GM21717 (cell line): ENCODE data around the gene ERCC8.
"Not testable (repeated sequence)": the region's sequence is repeated elsewhere in the genome, so short reads cannot be mapped to it uniquely, and the experiment has no call there.

ENCODE experiments used
- ATAC-seq: cut with Tn5 transposase; IDR thresholded peaks from one replicate; pipeline ENCODE4 v1.9.1; 2021; ENCODE audit warnings: mild to moderate bottlenecking, moderate library complexity; ENCODE audit not compliant: unreplicated experiment

ERCC8 gene, protein sequence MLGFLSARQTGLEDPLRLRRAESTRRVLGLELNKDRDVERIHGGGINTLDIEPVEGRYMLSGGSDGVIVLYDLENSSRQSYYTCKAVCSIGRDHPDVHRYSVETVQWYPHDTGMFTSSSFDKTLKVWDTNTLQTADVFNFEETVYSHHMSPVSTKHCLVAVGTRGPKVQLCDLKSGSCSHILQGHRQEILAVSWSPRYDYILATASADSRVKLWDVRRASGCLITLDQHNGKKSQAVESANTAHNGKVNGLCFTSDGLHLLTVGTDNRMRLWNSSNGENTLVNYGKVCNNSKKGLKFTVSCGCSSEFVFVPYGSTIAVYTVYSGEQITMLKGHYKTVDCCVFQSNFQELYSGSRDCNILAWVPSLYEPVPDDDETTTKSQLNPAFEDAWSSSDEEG

DNA sequence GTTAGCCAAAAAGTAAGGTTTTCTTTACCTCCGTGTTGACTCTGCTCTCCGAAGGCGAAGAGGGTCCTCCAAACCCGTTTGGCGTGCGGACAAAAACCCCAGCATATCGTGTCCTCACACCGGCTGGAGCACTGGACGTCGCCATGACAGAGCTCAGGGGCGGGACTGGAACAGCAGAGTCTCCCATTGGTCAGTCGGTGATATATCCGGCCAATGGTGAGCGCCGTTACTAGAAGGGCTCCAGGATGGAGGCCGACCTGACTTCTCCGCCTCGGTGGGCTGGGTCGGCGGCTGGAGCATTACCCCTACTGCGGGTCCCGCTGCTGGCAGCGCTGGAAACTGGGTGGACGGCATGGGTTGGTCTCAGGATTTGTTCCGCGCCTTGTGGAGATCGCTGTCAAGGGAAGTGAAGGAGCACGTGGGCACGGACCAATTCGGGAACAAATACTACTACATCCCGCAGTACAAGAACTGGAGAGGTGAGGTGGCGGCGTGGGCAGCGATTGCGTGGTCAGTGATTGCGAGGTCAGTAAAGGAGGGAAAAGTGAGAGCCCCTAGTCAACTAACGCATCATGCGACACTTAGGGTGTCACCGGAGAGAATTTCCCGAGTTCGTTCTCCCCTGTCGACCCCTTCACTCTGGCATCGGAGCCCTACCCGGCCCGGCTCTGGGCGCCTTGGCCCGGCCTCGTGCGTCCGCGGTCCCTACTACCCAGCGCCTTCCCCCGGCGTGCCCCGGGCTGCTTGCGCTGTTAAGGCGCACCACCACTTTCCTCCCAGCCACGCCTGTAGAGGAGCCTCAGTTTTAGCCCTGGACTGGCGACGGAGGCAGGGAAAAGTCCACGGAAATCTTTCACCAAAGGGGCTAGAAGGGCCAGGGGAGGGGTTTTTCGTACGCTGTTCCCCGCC, at the start of gene ERCC8, which contains the start of gene NDUFAF2:
TSS of gene ERCC8 (minus strand) at position 167 of the 909 bp plus-strand sequence. CDS start at position 105, 62 bp downstream.
TSS of gene NDUFAF2 (plus strand) at position 302 of the 909 bp plus-strand sequence. CDS start at position 353, 51 bp downstream.
- peak; percentile 100 for ATAC-seq

DNA sequence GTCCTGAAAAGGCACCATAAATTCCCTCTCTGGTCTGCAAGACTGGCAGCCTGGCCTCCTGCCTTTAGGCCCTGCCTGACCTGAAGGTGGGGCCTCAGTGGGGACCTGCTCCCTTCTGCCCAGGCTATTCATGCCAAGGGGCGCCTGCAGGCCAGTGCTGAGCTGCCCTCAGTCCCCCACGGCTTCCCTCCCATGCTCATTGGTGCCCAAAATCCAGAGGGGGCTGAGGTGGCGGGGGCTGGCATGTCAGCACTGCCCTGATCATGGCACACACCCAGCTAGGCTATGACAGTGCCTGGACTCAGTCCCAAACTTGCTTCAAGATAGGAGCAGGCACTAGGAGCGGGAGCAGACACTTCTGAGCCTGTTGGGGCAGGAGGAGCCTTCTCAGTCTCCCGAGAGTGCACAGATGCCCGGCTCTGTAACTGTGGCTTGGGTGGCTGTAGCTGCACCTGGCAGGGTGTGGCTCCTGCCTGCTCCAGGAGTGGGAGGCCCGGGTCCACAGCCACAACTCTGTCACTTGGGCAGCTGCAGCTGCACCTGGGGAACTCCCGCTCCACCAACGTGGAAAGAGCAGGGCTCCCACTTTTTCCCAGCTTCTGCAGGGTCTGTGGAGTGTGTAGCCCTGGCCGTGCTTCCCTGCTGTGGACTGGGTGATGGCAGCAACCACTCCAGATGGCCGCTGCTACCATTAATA, 49.2 kb upstream of the ERCC8 start:
- ATAC-seq, result no peak

DNA sequence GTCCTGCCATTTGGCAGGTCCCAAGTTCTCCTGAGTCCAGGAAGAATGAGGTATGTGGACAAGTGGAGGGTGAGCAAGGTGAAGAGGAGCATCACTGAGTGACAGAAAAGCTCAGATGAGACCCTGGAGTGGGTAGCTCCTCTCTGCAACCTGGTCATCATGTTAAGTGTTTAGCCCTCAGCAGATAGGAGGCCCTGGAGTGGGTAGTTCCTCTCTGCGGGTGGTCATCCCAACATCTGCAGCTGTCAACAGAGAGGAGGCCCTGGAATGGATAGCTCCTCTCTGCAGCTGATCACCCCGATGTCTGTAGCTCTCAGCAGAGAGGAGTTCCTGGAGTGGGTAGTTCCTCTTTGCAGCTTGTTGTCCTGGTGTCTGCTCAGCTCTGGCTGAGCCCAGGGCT, 48.6 kb upstream of the ERCC8 start:
- no peak for ATAC-seq

DNA sequence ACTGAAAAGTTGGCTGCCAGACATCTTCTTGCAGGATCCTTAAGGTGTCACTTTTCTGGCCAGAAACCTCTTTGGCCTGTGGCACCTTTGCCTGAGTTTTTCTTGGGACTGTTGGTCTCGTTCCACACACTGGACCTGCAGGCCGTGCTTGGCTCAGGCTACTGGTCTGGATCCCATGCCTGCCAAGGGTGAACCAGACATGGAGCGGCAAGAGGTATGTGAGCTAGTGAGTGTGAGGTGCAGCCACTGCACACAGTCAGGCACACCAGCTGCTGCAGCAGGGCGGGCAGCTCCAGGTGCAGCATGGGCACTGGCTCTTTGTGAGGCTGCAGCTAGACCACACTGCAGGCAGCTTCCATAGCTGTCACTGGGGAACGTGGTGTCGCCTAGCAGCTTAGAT, 48.0 kb upstream of the ERCC8 start:
- no peak for ATAC-seq

DNA sequence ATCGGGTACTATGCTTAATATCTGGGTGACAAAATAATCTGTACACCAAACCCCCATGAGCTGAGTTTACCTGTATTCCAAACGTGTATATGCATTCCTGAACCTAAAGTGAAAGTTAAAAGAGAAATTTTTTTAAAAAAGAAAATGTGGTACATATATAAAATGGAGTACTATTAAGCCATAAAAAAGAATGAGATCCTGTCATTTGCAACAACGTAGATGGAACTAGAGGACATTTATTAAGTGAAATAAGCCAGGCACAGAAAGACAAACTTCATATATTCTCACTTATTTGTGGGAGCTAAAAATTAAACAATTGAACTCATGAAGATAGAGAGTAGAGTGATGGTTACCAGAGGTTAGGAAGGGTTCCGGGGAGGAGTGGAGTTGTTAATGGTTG, 44.9 kb upstream of the ERCC8 start:
- ATAC-seq, result no peak

DNA sequence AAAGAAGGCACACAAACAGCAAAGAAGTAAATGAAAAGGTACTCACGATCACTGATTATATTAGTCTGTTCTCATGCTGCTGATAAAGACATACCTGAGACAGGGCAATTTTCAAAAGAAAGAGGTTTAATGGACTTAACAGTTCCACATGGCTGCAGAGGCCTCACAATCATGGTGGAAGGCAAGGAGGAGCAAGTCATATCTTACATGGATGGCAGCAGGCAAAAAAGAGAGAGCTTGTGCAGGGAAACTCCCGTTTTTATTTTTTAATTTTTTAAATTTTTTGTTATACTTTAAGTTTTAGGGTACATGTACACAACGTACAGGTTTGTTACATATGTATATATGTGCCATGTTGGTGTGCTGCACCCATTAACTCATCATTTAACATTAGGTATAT, 37.3 kb upstream of the ERCC8 start:
- ATAC-seq, result not testable (repeated sequence)

DNA sequence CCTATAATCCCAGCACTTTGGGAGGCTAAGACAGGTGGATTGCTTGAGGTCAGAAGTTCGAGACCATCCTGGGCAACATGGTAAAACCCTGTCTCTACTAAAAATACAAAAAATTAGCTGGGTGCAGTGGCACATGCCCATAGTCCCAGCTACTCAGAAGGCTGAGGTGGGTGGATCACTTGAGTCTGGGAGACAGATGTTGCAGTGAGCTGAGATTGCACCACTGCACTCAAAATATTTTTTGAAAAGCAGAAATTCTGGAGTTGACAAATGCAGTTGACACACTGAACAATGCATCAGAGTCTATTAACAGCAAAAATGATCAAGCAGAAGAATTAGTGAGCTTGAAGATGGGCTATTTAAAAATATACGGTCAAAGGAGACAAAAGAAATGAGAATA, 35.6 kb upstream of the ERCC8 start:
- no peak for ATAC-seq

DNA sequence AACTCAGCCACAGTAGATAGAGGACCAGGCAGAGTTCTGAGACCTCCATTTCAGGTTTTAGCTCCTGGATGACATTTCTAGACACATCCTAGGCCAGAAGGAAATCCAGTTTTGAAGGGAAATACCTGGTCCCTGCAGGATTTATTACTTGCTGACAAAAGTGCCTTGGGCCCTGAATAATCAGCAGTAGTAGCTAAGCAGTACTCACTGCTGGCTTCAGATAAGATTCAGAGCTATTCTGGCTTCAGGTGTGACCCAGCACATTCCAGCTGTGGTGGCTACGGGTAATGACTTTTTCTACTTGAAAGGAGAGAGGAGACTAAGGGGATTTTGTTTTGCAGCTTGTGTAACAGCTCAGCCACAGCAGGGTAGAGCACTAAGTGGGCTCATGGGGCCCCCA, 34.1 kb upstream of the ERCC8 start:
- no peak for ATAC-seq

DNA sequence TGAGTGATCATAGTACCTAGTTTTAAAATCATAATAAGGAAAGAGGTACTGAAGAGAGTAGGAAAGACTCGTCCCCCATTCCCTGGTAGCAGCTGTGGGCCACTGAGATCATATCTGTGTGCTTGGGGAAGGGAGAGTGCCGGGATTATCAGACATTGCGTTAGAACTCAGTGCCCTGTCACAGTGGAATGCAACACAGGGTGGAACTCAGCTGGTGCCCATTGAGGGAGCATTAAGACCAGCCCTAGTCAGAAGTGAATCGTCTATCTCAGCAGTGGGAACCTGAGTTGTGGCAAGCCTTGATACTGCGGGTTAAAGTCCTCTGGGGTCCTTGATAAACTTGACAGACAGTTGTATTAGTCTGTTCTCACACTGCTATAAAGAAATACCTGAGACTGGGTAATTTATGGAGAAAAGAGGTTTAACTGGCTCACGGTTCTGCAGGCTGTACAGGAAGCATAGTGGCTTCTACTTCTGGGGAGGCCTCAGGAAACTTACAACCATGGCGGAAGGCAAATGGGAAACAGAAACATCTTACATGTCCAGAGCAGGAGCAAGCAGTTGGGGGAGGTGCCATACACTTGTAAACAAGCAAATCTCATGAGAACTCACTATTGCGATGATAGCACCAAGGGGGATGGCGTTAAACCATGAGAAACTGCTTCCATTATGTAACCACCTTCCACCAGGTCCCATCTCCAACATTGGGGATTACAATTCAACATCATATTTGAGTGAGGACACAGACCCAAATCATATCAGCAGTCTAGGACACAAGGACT, 33.3 kb upstream of the ERCC8 start:
- no peak for ATAC-seq

DNA sequence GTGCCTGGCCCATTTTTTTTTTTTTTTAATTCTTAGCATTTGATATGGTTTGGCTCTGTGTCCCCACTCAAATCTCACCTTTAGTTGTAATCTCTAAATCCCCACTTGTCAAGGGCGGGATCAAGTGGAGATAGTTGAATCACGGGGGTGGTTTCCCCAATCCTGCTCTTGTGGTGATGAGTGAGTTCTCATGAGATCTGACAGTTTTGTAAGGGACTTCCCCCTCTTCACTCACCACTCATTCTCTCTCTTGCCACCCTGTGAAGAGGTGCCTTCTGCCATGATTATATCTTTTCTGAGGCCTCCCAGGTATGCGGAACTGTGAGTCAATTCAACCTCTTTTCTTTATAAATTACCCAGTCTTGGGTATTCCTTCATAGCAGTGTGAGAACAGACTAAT, 27.4 kb upstream of the ERCC8 start:
- ATAC-seq, result no peak

DNA sequence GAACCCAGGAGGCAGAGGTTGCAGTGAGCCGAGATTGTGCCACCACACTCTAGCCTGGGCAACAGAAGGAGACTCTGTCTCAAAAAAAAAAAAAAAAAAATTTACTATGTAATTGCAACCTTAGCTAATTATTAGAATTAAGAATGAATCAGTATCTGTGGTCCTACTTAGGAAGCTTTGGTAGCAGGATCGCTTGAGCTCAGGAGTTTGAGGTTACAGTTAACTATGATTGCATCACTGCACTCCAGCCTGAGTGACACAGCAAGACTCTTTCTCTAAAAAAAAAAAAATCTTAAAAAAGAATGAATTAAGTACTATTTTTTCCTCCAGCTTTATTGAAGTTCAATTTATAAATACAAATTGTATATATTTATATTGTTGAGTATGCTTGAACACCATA, 16.8 kb upstream of the ERCC8 start:
- ATAC-seq, result no peak

DNA sequence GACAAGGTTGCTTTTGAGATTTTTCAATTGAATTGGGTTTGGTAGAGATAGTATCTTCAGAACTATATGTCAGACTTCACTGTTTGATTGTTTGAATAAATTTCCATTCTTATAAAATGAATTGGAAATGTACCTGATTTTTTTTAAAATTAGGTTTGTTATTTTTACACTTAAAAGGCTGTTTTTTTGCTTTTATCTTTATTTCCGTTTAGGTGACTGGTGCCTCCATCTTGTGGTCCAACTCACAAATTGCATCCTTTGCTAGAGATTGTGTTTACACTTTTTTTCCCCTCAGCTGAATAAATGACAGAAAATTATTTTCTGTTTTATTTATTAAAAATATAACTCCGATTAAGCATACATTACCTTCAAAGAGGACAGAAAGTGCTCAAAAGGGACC, 15.7 kb upstream of the ERCC8 start:
- ATAC-seq, result no peak

DNA sequence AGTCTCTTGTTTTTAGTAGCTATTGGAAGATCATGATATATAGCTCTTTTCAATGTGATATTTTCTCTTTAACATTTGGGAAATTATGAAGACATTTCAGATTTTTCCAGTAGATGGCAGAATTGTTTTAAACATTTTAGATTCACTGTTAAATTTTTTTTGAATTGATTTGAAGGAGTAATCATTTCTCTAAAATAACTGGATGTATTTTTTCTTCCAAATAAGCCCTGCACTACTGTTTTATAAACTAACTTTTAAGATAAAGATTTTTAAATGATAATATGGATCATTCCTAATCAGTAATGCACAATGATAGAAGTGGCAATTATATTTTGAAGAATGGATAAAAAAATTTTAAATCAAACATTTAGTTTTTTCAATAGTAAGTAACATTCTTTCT, 14.3 kb upstream of the ERCC8 start:
- ATAC-seq, result no peak

DNA sequence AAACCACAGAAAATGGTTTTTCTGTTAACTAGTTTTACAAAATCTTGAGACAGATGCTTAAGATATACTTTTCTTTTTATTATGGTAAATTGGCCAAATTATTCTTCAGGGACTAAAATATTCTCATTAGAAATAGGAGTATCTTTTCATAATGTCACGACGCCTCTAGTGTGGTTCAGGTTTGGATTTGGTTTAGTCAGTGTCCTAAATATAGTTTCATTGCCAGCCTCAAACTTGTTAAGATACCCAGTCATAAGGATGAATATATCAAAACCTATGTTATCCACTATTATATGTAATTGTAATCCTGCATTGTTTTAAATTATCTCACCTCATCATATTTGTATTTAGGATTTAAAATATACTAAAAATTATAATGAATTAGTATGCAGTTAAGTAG, 13.8 kb upstream of the ERCC8 start:
- no peak for ATAC-seq

DNA sequence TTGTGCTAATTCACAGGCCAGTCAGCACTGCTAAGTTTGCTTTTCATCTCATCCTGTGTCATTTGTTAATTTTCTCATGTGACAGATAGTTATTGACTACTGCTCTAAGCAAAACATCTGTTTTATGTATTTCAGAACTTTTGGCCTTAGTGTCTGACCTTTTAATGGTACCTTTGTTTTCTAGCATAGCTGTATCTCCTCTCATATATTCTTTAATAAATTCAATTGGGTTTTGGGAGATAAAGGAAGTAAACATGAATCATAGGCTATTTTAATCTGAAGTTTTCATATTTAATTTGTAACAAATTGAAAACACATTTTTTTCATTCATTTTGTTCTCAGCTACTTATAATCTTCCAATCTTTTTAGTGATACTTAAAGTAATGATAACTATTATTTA, 13.2 kb upstream of the ERCC8 start:
- ATAC-seq, result no peak

DNA sequence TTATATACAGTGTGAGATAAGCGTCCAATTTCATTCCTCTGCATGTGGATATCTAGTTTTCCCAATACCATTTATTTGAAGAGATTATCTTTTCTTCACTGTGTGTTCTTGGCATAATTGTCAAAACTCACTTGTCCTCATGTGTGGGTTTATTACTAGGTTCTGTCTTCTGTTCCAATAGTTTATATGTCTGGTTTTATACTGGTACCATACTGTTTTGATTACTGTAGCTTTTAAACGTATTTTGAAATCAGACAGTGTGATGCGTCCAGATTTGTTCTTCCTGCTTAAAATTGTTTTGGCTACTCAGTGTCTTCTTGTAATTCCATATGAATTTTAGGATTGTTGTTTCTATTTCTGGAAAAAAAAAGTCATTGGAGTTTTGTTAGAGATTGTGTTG, 10.4 kb upstream of the ERCC8 start:
- ATAC-seq, result no peak

DNA sequence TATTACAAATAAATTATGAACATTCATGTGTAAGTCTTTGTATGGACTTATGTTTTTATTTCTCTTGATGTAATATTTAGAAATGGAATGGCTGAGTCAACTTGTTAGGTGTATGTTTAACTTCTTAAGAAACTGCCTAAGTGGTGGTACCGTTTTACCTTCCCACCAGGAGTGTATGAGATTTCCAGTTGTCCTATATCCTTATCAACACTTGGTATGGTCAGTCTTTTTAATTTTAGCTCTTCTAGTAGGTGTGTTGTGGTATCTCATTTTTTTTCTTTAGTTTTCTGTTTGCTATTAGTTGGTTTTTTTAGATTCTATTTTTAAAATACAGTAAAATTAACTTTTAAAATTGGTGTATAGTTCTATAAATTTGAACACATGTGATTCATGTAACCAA, 3.9 kb upstream of the ERCC8 start:
- no peak for ATAC-seq

DNA sequence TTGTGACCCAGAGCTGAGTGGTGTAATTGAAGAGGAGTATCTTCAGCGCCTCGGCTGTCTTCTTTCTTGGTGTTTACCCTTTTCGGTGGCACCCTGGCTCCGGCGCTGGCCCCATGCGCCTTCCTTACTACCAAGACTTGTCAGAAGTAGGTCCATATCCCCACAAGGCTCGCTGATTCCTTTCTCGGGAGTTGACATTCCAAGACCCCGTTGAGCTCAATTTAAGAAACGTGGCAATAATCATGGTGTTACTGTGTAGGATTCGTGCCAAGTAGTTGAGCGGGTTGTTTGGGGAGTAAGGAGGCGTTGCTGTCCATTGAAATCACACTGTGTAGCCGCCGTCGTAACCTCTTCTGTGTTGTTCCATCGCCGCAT, 930 bp upstream of the ERCC8 start:
- peak; percentile 33 for ATAC-seq

DNA sequence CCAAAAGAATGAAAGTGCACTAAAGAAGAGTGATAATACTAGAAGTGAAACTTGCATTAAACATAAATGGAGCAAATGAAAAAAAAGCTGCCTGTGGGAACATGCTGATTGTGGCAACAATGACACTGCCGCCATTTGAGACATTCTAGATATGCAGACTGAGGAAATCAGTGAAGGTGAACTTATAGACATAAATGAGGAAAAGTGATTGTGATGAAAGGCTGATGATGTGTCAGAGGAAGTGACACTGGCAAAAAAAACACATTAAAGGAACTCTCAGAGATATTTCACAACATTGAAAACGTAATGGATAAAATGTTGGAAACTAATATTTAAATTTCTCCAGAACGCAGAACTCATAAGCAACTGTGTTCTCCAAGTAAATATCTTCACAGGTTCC, 1.2 kb downstream of the ERCC8 start:
- ATAC-seq, result no peak

DNA sequence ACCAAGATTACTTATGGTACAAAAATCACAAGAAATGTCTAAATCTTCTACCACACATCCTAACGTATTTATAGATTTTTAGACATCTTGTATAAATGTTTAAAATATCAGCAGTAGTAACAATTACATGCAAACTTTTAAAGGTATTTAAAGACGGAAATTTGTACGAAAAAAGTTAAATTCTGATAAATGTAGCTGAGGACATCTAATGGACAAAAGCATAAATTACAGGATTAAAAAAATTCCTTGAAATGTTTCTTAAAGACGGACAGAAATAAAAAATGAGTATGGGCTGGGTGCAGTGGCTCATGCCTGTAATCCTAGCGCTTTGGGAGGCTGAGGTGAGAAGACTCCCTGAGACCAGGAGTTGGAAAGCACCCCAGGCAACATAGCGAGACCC, 15.8 kb downstream of the ERCC8 start:
- no peak for ATAC-seq

DNA sequence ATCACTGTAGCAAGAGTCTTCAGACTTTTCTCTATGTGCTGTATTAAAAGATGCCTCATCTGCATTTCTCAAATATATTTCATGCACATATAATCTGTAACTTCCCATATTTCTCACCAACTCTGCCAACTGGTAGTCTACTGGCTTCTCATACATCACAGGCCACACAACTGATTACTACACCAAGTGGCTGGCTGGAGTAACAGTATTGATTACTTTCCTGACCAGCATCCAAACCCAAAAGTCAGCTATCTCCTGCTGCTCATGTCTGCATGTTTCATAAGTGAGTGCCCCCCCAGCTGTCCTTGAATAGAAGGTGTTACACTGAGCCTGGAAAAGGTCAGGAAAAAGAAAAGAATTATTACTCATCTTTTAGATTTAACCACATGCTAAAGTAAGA, 17.4 kb downstream of the ERCC8 start:
- no peak for ATAC-seq
